Suprapubic skin (tissue), 4 donors: ENCODE measurements around the gene TOPORS.

ENCODE experiments used
- EP300 ChIP-seq: sonication (generic); formaldehyde crosslinking; IDR thresholded peaks from one replicate; pipeline ENCODE4 v1.6.1; 2017; ENCODE audit warnings: antibody characterized with exemption
- POLR2A ChIP-seq, 2 donors: fragments of 450-650 bp; IDR thresholded peaks; one replicate each; pipeline ENCODE4 v1.6.1; 2017; ENCODE audit warnings: antibody characterized with exemption in 2 of 2, mild to moderate bottlenecking in 2 of 2, moderate library complexity in 2 of 2
- POLR2AphosphoS5 ChIP-seq, 3 donors: sonication (generic); formaldehyde crosslinking; IDR thresholded peaks; one replicate each; pipeline ENCODE4 v1.6.1; 2017; ENCODE audit warnings: antibody characterized with exemption in 3 of 3
- TF ChIP-seq, protein P1 (sequence below), 2 donors: fragments of 200-600 bp in 1 of 2; fragments of 450-650 bp in 1 of 2; sonication (generic) in 1 of 2; IDR thresholded peaks; one replicate each; pipeline ENCODE4 v1.5.1; 2016 to 2019; ENCODE audit warnings: antibody characterized with exemption in 2 of 2, mild to moderate bottlenecking in 1 of 2, moderate library complexity in 1 of 2

DNA sequence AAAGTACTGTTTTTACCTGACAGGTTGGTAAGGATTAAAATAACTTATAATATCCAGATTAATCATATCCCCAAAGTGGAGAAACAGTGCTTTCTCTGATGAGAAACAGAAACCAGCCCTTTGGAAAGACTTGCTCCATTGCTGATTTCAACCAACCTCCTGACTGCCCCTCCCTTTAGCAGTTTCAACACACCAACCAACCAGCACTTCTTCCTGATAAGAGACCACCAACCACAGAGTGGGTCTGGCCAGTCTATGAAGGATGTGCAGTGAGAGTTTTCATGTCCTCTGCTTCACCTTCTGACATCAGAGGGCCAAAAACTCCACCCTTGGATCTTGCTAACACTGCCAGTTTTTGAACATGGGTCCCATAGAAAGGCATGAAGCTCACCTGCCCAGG lies 54.5 kb downstream of the TOPORS start:
- TF ChIP-seq POLR2A (IDR thresholded peaks at IDR 0.05), result no peak
- TF ChIP-seq, protein P1, sequence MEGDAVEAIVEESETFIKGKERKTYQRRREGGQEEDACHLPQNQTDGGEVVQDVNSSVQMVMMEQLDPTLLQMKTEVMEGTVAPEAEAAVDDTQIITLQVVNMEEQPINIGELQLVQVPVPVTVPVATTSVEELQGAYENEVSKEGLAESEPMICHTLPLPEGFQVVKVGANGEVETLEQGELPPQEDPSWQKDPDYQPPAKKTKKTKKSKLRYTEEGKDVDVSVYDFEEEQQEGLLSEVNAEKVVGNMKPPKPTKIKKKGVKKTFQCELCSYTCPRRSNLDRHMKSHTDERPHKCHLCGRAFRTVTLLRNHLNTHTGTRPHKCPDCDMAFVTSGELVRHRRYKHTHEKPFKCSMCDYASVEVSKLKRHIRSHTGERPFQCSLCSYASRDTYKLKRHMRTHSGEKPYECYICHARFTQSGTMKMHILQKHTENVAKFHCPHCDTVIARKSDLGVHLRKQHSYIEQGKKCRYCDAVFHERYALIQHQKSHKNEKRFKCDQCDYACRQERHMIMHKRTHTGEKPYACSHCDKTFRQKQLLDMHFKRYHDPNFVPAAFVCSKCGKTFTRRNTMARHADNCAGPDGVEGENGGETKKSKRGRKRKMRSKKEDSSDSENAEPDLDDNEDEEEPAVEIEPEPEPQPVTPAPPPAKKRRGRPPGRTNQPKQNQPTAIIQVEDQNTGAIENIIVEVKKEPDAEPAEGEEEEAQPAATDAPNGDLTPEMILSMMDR (IDR thresholded peaks at IDR 0.05), result no peak
- TF ChIP-seq POLR2AphosphoS5 (IDR thresholded peaks at IDR 0.05), result no peak
- TF ChIP-seq EP300, result no peak
